GM18907 (cell line): Measurements from ENCODE around the gene TSTD1.
"Not testable (repeated sequence)": the region's sequence is repeated elsewhere in the genome, so short reads cannot be mapped to it uniquely, and the experiment has no call there.

ENCODE experiments used
- ATAC-seq: cut with Tn5 transposase; IDR thresholded peaks from one replicate; pipeline ENCODE4 v1.9.1; 2021; ENCODE audit warnings: mild to moderate bottlenecking, moderate library complexity; ENCODE audit not compliant: unreplicated experiment

The TSTD1 gene

GRCh38 chr1:161069241-161069640, 30.5 kb upstream of the TSTD1 start:
- peak; percentile 1 for ATAC-seq

- ATAC-seq: peak; percentile 62
Measured at GRCh38 chr1:161068306-161069234, 29.8 kb upstream of the TSTD1 start.

GRCh38 chr1:161066694-161067093, 27.9 kb upstream of the TSTD1 start:
- ATAC-seq: no peak

GRCh38 chr1:161065681-161066080, 26.9 kb upstream of the TSTD1 start:
- not testable (repeated sequence) for ATAC-seq

- not testable (repeated sequence) for ATAC-seq
Measured at GRCh38 chr1:161063936-161064335, 25.2 kb upstream of the TSTD1 start.

GRCh38 chr1:161061419-161061818, 22.7 kb upstream of the TSTD1 start:
- ATAC-seq: no peak

- ATAC-seq: no peak
Measured at GRCh38 chr1:161059293-161059692, 20.5 kb upstream of the TSTD1 start.

GRCh38 chr1:161054805-161055204, 16.0 kb upstream of the TSTD1 start:
- ATAC-seq: no peak

GRCh38 chr1:161054232-161054631, 15.5 kb upstream of the TSTD1 start:
- ATAC-seq: no peak

- no peak for ATAC-seq
Measured at GRCh38 chr1:161052899-161053298, 14.1 kb upstream of the TSTD1 start.

- ATAC-seq: no peak
Measured at GRCh38 chr1:161051219-161051618, 12.5 kb upstream of the TSTD1 start.

- no peak for ATAC-seq
Measured at GRCh38 chr1:161048949-161049722, 10.4 kb upstream of the TSTD1 start.

- no peak for ATAC-seq
Measured at GRCh38 chr1:161047436-161048420, 9.0 kb upstream of the TSTD1 start.

GRCh38 chr1:161046605-161047228, 8.0 kb upstream of the TSTD1 start:
- ATAC-seq: peak; percentile 40

GRCh38 chr1:161045736-161046604, 7.2 kb upstream of the TSTD1 start, which contains the start of gene USF1:
USF1 (minus strand) TSS chr1:161045977; CDS start chr1:161043275, 2,702 bp downstream.
- ATAC-seq: peak; percentile 65

- peak; percentile 49 for ATAC-seq
Measured at GRCh38 chr1:161044908-161045735, 6.4 kb upstream of the TSTD1 start.

- no peak for ATAC-seq
Measured at GRCh38 chr1:161044535-161044907, 5.8 kb upstream of the TSTD1 start.

GRCh38 chr1:161039546-161039945, 782 bp upstream of the TSTD1 start:
- ATAC-seq: no peak
